Lung (tissue), 12 donors: ENCODE measurements around the gene TMEM117. TPM values are rescaled to one million over a fixed set of nuclear protein-coding genes. Genes with fewer than 3 reads are reported as not detected.

ENCODE experiments used
- ATAC-seq: fragments of 200-7000 bp; cut with Tn5 transposase; one replicate; pipeline ENCODE4 v1.9.1; 2020; ENCODE audit warnings: moderate number of reproducible peaks; ENCODE audit not compliant: insufficient read depth, low FRiP score
- DNase-seq, 3 donors: peaks; one replicate each; pipeline ENCODE4 v3.0.0-alpha.2; 2013 to 2017
- H3K27ac ChIP-seq, 2 donors: one replicate each; pipeline ENCODE4 v1.5.1; 2013; ENCODE audit warnings: mild to moderate bottlenecking in 2 of 2, moderate library complexity in 2 of 2, control low read depth in 1 of 2, inconsistent platforms in 1 of 2, low read depth in 1 of 2, low read length in 1 of 2
- H3K27me3 ChIP-seq, 3 donors: one replicate each; pipeline ENCODE4 v1.5.1; 2013; ENCODE audit warnings: low read length in 2 of 3; ENCODE audit not compliant: control insufficient read depth in 3 of 3, insufficient read depth in 3 of 3
- H3K36me3 ChIP-seq, 4 donors: one replicate each; pipeline ENCODE4 v1.5.1; 2013; ENCODE audit warnings: low read length in 4 of 4, mild to moderate bottlenecking in 1 of 4, moderate library complexity in 1 of 4; ENCODE audit not compliant: control insufficient read depth in 4 of 4, insufficient read depth in 4 of 4
- H3K4me1 ChIP-seq, 5 donors: one replicate each; pipeline ENCODE4 v1.5.1; 2013; ENCODE audit warnings: low read length in 5 of 5, mild to moderate bottlenecking in 2 of 5, moderate library complexity in 1 of 5; ENCODE audit not compliant: control insufficient read depth in 5 of 5, insufficient read depth in 5 of 5
- H3K4me3 ChIP-seq: one replicate; pipeline ENCODE4 v1.5.1; 2013; ENCODE audit warnings: mild to moderate bottlenecking, control low read depth, moderate library complexity
- H3K9ac ChIP-seq, 2 donors: one replicate each; pipeline ENCODE4 v1.5.1; 2013; ENCODE audit warnings: low read length in 2 of 2, control low read depth in 1 of 2; ENCODE audit not compliant: insufficient read depth in 1 of 2
- H3K9me3 ChIP-seq, 4 donors: one replicate each; pipeline ENCODE4 v1.5.1; 2013; ENCODE audit warnings: low read length in 3 of 4, mild to moderate bottlenecking in 1 of 4, moderate library complexity in 1 of 4; ENCODE audit not compliant: control insufficient read depth in 4 of 4, insufficient read depth in 3 of 4
- CTCF ChIP-seq: IDR thresholded peaks from 2 replicates; pipeline ENCODE4 v1.5.1; 2012; ENCODE audit warnings: mild to moderate bottlenecking; ENCODE audit errors: control extremely low read depth, extremely low read depth
- WGBS, 2 donors: extraction: QIAGEN DNeasy Blood & Tissue Kit; methylation state at CpG; one replicate each; pipeline ENCODE4 v1.1.7; 2013; 5-methylcytosine and 5-hydroxymethylcytosine counted together
- polyA plus RNA-seq, 2 donors: library from polyadenylated mRNA; stranded (reverse); fragments of 200-250 nt; gene quantifications; one replicate each; pipeline ENCODE4 v1.2.1, GENCODE V29; 2013
- total RNA-seq, 2 donors: library from RNA; depleted of rRNA in 1 of 2; stranded (reverse); fragments of >200 nt in 1 of 2; gene quantifications; one replicate each; pipeline ENCODE4 v1.2.1, GENCODE V29; 2014 to 2021
- donor health status: control.
- donor health status: control.
- donor health status: Bipolar disorder and iron deficiency.
- donor health status: healthy.
- donor health status: DM: yes; HTN: yes; CAD: no.

The TMEM117 gene
- total and polyA plus RNA-seq, 4 donors: 1.2 to 6.1 (median 2.3) TPM

DNA sequence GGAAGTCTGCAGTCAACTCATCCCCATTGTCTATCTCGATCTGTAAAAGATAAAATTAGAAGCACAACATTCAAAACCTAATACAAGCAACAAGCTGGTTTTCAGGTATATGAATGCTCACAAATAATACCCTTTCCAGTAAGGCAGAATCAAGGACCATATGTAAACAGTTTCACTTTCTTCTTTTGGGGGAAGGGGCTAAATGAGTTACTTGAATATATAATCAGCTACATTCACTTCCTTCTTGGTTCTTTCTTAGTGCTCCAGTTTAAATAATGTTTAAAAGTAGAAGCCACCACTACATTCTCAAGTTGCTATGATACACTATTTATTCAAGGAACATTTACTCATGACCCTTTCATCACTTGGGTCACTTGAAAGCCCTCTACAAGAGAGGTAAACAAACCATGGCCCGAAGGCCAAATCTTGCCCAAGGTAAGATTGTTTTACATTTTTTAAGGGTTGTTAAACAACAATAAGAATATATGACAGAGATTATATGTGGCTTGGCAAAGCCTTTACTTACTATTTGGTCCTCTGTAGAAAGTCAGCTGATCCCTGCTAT, 40.1 kb upstream of the TMEM117 start:
- no peaks in the 10 kb centered on the region for H3K9me3 ChIP-seq
- ATAC-seq (peak; percentile 64), DNase-seq (peak in 2 of 3 donors; percentile 59 to 70)
- peaks cover 1 to 35% (median 19%) of the 10 kb centered on the region in 4 donors for H3K36me3 ChIP-seq
- H3K9ac ChIP-seq: no peak overlapping the region
- H3K27me3 ChIP-seq: no peaks in the 10 kb centered on the region
- no peak overlapping the region for H3K4me3 ChIP-seq
- H3K4me1 ChIP-seq: no peaks in the 10 kb centered on the region
- WGBS, 2 donors: 64 to 78% methylated on average over 2 of the region's 2 CpGs
- H3K27ac ChIP-seq: no peak overlapping the region
- TF ChIP-seq CTCF: no peak

DNA sequence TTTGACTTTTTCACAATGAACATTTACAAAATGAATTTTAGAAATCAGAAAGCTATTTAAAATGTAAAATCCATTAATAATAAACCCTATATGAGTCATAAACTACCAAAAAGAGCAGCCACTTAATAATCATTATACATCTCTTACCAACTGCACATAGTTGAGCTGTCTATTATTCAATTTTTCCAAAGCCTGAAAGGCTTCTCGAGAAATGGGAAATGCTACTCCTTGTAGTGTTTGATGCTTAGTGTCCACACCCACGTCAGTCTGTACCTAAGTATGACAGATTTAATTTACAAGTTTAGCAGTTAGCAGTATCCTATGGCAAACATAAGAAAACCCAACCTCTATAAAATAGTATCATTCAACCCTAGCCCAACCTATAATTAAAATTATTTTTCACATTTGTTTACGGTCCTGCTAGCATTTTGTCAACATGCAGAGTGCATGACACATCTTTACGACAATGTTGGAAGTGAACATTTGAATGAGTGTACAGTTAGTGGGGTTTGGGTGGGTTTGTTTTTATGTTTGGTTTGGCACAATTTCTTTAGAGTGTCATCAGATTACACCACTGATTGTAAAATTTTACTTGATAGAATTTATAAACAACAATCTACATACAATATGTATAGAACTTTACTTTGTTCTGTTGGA, 38.2 kb upstream of the TMEM117 start:
- 92 to 95% methylated on average over 4 of the region's 4 CpGs for WGBS, 2 donors
- no peaks in the 10 kb centered on the region for H3K9me3 ChIP-seq
- ATAC-seq (no peak), DNase-seq (no peak)
- H3K36me3 ChIP-seq: peaks cover 1 to 38% (median 19%) of the 10 kb centered on the region in 4 donors
- H3K4me3 ChIP-seq: no peak overlapping the region
- no peaks in the 10 kb centered on the region for H3K4me1 ChIP-seq
- H3K27ac ChIP-seq: no peak overlapping the region
- H3K9ac ChIP-seq: no peak overlapping the region
- H3K27me3 ChIP-seq: no peaks in the 10 kb centered on the region
- no peak for TF ChIP-seq CTCF

GRCh38 chr12:43805149-43805859, 30.6 kb upstream of the TMEM117 start:
- Histone ChIP-seq H3K27ac (peak overlapping the region; percentile 94 to 97), H3K4me1 (peaks cover 0 to 18% (median 0%) of the 10 kb centered on the region in 5 donors), H3K27me3 (peaks cover 0 to 8% (median 0%) of the 10 kb centered on the region in 3 donors), H3K4me3 (peak overlapping the region; percentile 99), H3K9me3 (no peaks in the 10 kb centered on the region), H3K9ac (peak overlapping the region; percentile 67 to 84), H3K36me3 (peaks cover 0 to 8% (median 2%) of the 10 kb centered on the region in 4 donors)
- 10 to 11% methylated on average over 20 of the region's 20 CpGs for WGBS, 2 donors
- ATAC-seq (no peak), DNase-seq (peak in 2 of 3 donors; percentile 14 to 44)
- no peak for TF ChIP-seq CTCF
